GM21515 (cell line): ENCODE data around the gene RPL36A.

Experiments used
- ATAC-seq: cut with Tn5 transposase; IDR thresholded peaks from one replicate; pipeline ENCODE4 v1.9.1; 2021; ENCODE audit not compliant: unreplicated experiment

RPL36A gene

GRCh38 chrX:101430457-101431078 is 39.8 kb downstream of the RPL36A start:
- peak; percentile 96 for ATAC-seq

GRCh38 chrX:101442085-101442484 is 51.3 kb downstream of the RPL36A start:
- ATAC-seq = no peak
